HG02759 (cell line): ENCODE results near the gene SATB1.
"Not testable (repeated sequence)": the region's sequence is repeated elsewhere in the genome, so short reads cannot be mapped to it uniquely, and the experiment has no call there.

ENCODE experiments used
- ATAC-seq: cut with Tn5 transposase; IDR thresholded peaks from one replicate; pipeline ENCODE4 v1.9.1; 2021; ENCODE audit warnings: mild to moderate bottlenecking, moderate library complexity; ENCODE audit not compliant: unreplicated experiment

SATB1 gene

GRCh38 chr3:18424729-18425640, at the start of gene SATB1:
Gene SATB1, minus strand, starts transcription at chr3:18425339. Its CDS starts 4,372 bp downstream, at chr3:18420967.
- peak; percentile 69 for ATAC-seq

DNA sequence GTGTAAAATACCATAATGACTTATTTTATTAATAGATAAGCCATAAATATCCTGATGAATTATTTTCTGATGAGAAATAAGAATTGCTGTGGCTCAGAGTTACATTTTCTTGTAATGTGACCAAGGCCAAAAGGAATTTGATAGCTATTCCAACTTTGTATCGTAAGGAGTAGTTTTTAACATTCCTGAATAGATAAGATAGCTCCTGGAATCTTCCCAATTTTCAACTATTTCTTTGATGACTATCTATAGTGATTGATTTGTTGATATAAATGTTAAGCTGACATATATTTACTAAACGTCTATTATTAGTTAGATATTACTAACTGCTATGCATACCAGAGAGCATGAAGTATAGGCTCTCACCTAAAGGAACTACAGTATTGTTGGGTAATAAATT, 49.1 kb upstream of the SATB1 start:
- ATAC-seq: no peak

DNA sequence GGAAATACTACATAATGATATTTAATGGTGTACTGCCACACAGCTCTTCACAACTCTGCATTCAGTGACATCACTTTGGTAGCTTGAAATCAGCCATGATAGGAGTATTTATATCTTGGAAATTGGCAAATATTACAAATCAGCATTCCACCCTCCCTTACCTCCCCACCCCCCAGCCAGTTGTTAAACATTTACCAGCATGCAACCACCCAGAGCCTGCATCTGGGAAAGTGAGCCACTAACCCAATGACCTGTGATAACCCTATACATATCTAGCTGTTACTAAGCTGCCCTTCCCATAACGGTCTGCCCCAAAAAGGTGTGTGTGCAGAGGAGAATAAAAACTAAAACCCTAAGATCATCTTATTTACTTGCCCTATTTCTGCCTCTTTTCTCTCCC, 44.6 kb upstream of the SATB1 start:
- ATAC-seq: no peak

GRCh38 chr3:18466136-18466535, 41.0 kb upstream of the SATB1 start:
- no peak for ATAC-seq

DNA sequence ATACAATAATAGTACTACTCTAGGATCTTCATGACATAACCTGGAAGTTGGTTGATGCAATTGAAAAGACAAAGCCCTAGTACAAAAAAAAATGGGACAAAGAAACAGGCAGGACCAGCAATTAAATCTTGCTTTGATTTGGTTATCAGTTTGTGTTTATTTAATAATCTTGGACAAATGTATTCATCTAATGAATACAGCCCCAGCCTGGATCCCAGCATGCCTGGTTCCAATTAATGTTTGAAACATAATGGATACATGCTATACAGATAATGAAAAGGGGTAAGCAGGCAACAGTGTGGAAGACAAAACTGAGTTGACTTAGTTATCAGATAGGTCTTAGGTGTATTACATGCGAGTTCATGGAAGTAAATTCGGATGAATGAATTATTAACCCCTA, 29.6 kb upstream of the SATB1 start:
- ATAC-seq: no peak

- not testable (repeated sequence) for ATAC-seq
These were observed 24.5 kb upstream of the SATB1 start for GRCh38 chr3:18449618-18450017.

DNA sequence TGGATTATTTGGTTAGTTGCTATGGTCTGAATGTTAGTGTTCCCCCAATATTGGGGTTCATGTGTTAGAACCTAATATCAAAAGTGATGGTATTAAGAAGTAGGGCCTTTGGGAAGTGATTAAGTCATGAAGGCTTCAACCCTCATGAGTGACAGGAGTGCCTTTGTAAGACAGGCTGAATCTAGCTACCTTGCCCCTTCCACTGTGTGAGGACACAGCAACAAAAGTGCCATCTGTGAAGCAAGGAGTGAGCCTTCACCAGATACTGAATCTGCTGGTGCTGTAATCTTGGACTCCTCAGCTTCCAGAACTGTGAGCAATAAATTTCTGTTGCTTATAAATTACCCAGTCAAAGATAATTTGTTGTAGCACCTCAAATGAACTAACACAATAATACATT, 22.6 kb upstream of the SATB1 start:
- ATAC-seq: no peak

DNA sequence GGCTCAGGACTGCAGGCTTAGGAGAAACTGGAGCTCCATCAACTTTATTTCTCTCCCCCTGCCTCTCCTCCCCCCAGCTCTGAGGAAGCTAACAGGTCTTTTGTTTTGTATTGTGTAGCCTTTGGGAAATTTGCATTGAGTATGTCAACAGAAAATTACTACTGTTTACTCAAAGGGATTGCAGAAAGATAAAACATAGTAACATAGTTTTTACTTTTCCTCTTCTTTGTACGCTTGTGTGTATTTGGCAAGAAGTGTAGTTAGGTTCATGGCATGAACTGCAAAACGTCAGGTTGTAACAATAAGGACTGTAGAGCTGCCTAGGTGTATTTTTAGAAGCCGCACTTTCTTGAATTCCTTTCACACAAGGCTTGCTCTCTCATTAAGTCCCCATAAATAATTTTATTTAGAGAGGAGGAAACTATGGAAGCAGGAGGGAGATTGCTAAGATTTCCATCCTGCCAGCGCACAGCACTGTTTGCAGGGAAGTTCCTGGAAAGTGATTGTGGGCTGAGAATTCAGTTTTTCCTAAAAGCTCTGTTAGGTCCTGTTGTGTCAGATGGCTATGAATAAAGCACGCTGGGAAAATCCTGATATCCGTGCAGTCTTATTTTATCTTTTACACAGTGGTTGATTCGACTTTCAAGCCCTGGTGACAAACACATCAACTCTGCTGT, 21.1 kb upstream of the SATB1 start:
- no peak for ATAC-seq

- ATAC-seq: peak; percentile 25
These were observed 20.4 kb upstream of the SATB1 start for GRCh38 chr3:18445401-18446148.

DNA sequence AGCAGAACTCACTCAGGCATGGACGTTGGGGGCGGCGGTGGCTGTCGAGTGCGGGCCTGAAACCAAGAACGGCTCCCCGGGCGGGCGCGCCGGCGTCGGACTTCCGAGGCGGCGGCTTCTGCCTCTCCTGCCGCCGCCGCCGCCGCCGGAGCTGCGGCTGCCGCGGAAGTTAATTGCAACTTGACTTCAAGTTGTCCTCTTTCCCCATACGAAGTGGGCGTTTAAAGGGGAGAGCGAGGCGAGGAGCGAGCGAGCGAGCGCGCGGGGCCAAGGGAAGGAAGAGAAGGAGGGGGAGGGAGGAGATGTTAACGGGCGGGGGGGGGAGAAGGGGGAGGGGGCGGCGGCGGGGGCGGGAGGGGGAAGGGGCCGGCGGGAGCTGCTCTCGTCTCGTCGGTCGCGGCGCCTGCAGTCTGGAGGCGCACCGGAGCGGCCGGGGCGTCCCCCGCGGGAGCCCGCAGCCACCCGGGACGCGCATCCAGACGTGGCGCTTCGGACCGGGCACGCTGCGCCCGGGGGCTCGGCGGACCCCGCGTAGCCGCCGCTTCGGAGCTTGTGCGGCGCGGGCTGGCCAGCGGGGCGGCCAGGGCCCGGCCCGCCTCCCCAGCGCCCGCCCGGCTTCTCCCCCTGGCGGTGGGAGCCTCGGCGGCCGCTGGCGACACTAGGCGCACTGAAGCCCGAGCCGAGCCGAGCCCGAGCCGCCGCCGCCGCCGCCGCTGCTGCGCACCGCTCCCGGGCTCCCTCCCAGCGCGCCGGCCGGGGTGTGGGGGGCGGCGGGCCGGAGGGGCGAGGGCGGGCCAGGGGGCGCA, 19.7 kb upstream of the SATB1 start:
- ATAC-seq: peak; percentile 96

DNA sequence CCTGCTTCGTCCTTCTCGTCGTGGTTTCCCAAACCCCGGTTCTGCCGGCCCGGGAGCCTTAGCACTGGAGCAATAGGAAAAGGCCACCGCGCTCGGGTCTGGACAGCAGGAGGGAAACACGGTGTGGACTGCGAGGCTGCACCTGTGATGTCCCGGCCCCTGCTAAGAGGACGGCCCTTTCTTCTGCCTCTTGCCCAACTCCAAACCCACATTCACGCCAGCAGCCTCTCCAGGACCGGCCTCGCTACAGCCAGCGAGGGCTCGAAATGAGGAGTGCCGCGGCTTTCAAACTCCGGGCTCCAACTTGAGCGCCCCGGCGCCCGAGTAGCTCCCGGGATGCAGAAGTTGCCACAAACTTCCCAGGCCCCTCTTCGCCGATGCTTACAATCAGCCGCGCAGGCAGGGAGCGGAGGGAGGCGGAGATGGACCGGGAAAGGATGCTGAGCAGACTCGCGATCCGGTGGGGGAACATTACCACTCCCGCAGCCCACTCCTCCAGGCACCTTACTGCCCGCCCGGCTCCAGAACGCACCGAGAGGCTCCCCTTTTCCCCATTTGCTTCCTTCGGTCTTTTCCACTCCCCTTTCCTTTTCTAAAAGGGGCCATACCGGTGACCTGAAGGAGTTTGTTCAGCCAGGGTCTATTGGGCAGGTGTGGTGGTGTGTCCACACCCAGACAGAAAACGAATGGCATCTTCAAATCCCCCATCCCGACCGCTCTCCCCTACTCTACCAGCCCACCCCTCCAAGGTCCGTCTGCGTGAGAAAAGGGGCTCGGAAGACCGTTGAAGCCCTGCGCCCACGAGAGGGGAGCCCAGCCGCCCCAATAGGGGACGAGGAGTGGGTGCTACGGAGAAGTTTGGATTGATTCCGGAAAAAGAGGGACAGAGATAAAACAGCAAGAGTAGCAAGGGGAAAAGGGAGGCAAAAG, 18.8 kb upstream of the SATB1 start:
- ATAC-seq: no peak

GRCh38 chr3:18442756-18443664, 17.9 kb upstream of the SATB1 start:
- ATAC-seq: no peak

DNA sequence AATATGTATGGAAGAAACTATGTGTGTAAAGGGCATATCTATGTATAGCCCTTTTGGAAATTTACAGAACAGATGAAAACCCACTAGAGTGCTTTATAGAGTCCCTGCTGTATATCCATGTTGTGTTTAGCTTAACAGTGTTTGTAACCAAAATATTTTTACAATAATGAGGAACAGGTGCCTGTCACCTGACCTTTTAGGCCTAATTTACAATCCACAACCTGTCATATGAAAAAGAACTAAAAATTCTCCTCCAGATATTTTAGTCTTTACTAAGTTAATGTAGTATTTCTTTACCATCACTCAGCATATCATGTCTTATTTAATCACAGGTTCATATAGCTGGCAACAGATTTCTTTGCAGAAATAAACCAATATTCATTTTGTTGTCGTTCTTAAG, 16.4 kb upstream of the SATB1 start:
- ATAC-seq: no peak

DNA sequence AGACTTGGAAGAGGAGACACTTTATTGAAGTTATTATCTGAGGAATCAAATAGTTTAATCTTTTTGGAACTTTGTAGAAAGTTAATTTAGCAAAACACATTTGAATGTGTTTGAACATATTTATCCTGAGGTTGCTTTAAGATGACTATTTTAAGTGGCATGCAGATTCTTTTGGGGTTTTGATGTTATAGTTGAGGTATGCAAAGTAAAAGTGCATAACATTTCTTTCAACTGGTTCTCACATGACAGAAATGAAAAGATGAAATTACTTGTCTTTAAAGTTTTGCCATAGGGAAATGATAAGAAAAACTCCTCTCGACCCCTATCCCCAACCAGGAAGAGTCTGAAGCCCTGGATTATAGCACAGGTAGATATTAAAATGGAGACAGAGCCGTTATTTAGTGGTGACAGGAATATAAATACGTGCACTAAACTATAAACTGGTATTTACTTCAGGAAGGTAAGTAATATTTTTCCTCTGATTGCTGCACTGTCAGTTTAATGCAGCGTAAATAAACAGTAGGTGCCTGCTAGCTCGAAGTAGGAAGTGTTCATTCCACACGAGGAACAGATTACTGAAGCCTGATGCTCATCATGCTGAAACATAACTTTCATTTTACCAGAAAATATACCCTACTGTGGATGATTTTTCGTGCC, 15.1 kb upstream of the SATB1 start:
- no peak for ATAC-seq

DNA sequence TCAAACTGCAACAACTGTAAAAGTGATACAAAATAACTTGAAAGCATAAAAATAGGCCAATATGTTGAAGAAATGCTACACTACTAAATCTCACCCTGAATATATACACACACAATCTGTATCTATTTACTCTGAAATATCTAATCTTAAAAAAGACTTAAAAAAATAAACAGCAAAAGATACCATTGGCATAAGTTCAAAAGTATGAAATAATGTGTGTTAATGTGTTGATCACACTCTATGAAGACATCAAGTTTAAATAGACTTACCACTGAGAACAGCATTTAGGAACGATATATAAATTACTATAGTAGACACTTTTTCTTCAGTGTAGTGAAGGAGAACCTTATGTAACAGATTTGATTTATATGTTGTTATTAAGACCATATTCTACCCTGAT, 14.1 kb upstream of the SATB1 start:
- ATAC-seq: no peak

- no peak for ATAC-seq
These were observed 13.4 kb upstream of the SATB1 start for GRCh38 chr3:18438586-18438985.

DNA sequence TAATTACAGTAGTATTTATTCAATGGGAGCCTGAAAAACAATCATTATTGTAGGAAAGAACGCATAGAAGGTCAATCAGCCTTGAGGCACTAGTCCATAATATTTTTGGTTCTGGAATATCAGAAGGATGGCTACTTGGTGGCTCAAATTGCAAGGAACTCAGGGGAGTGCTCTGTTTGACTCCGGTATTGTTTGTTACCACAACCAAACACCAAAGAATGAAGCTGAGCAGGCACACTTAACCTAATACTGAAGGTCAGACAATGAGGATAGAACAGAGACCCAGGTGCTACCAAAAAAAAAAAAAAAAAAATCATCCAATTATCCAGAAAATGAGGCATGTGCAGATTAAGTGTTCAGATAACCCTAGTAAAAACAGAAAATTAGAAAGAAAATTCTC, 11.1 kb upstream of the SATB1 start:
- ATAC-seq: no peak

DNA sequence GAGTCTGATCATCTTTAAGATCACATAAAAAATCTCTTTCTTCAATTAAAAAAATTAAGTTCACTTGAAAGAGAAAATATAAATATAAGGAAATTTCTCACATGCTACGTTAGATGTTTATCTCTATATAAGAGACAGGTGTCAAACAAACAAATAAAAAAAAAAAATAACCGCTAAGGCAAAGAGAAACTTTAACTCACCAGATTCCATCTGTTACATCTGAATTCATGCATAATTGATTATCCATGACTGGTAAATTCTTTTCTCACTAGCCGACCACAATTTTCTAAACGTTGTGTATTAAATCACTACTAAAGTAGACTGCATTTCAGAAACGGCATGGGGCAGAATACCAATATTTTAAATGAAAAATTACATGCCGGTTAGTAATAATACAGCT, 9.6 kb upstream of the SATB1 start:
- ATAC-seq: no peak
